Upper lobe of left lung (tissue), 6 donors: ENCODE measurements around the gene CCDC136. TPM values are rescaled to one million over a fixed set of nuclear protein-coding genes. Genes with fewer than 3 reads are reported as not detected.

Experiments
- ATAC-seq, 2 donors: fragments of 200-7000 bp; cut with Tn5 transposase; one replicate each; pipeline ENCODE4 v1.9.1; 2022; ENCODE audit warnings: mild to moderate bottlenecking in 2 of 2, moderate library complexity in 2 of 2; ENCODE audit not compliant: low FRiP score in 2 of 2
- DNase-seq, 2 donors: peaks; one replicate each; pipeline ENCODE4 v3.0.0-alpha.2; 2019 to 2020
- H3K27ac ChIP-seq, 4 donors: fragments of 200-600 bp; sonication (generic); one replicate each; pipeline ENCODE4 v1.5.1; 2016 to 2019
- H3K27me3 ChIP-seq, 4 donors: fragments of 200-600 bp; sonication (generic); one replicate each; pipeline ENCODE4 v1.5.1; 2017 to 2019
- H3K36me3 ChIP-seq, 4 donors: fragments of 200-600 bp; sonication (generic); one replicate each; pipeline ENCODE4 v1.5.1; 2016 to 2019
- H3K4me1 ChIP-seq, 4 donors: fragments of 200-600 bp; sonication (generic); one replicate each; pipeline ENCODE4 v1.5.1; 2018 to 2019
- H3K4me3 ChIP-seq, 4 donors: fragments of 200-600 bp; sonication (generic); one replicate each; pipeline ENCODE4 v1.5.1; 2017 to 2019; ENCODE audit warnings: mild to moderate bottlenecking in 2 of 4, moderate library complexity in 1 of 4
- H3K9me3 ChIP-seq, 4 donors: fragments of 200-600 bp; sonication (generic); one replicate each; pipeline ENCODE4 v1.5.1; 2018 to 2019
- CTCF ChIP-seq, 6 experiments: fragments of 450-650 bp in 4 of 6; fragments of 200-600 bp in 2 of 6; sonication (generic) in 2 of 6; IDR thresholded peaks; one replicate each; pipeline ENCODE4 v1.5.1; 2016 to 2019; ENCODE audit warnings: antibody characterized with exemption in 6 of 6
- EP300 ChIP-seq, 4 donors: sonication (generic); formaldehyde crosslinking; IDR thresholded peaks; one replicate each; pipeline ENCODE4 v1.5.1; 2017; ENCODE audit warnings: antibody characterized with exemption in 4 of 4, control low read depth in 2 of 4
- POLR2A ChIP-seq, 4 donors: fragments of 450-650 bp; IDR thresholded peaks; one replicate each; pipeline ENCODE4 v1.5.1; 2016 to 2017; ENCODE audit warnings: antibody characterized with exemption in 4 of 4, mild to moderate bottlenecking in 2 of 4
- POLR2AphosphoS5 ChIP-seq, 2 donors: sonication (generic); formaldehyde crosslinking; IDR thresholded peaks; one replicate each; pipeline ENCODE4 v1.5.1; 2017; ENCODE audit warnings: antibody characterized with exemption in 2 of 2
- WGBS, 2 donors: methylation state at CpG; one replicate each; pipeline ENCODE4 v1.1.5; 2017 to 2018; 5-methylcytosine and 5-hydroxymethylcytosine counted together
- total RNA-seq, 6 donors: library from RNA; depleted of rRNA in 4 of 6; stranded (reverse); fragments of >200 nt in 4 of 6; gene quantifications; one replicate each; pipeline versions ENCODE4 v1.1.0 to v1.2.1, GENCODE V29; 2016 to 2021
- donor health status: DM: no; HTN: no; CAD: no; lungs with moderate emphysema.
- donor health status: DM: no; HTN: yes; CAD: no; lungs with severe emphysema.

Gene CCDC136
- total RNA-seq, 6 donors from 2014 or later, result 0.46 to 7.2 (median 2.2) TPM

GRCh38 chr7:128770233-128770632 lies 21.5 kb upstream of the CCDC136 start:
- peak in 1 of 2 donors; percentile 35 for DNase-seq
- peak; percentile 29 to 76 for ATAC-seq
- H3K4me3 ChIP-seq, result no peak overlapping the region
- WGBS, 2 donors, result 40 to 41% methylated on average over 2 of the region's 2 CpGs
- TF ChIP-seq POLR2AphosphoS5 (IDR thresholded peaks at IDR 0.05), result no peak
- no peak for TF ChIP-seq POLR2A (IDR thresholded peaks at IDR 0.05)
- TF ChIP-seq EP300 (IDR thresholded peaks at IDR 0.05), result no peak
- TF ChIP-seq CTCF (IDR thresholded peaks at IDR 0.05), result no peak
- H3K4me1 ChIP-seq, result peaks cover 0 to 4% (median 0%) of the 10 kb centered on the region in 4 donors
- no peaks in the 10 kb centered on the region for H3K27me3 ChIP-seq
- no peaks in the 10 kb centered on the region for H3K9me3 ChIP-seq
- H3K36me3 ChIP-seq, result peaks cover 0 to 85% (median 25%) of the 10 kb centered on the region in 4 donors
- no peak overlapping the region for H3K27ac ChIP-seq

- TF ChIP-seq POLR2A (IDR thresholded peaks at IDR 0.05), result no peak
- no peak for ATAC-seq
- H3K36me3 ChIP-seq, result peaks cover 0 to 52% (median 13%) of the 10 kb centered on the region in 4 donors
- no peak for DNase-seq
- H3K27me3 ChIP-seq, result no peaks in the 10 kb centered on the region
- WGBS, 2 donors, result 98% methylated on average over 12 of the region's 12 CpGs
- H3K27ac ChIP-seq, result no peak overlapping the region
- H3K4me3 ChIP-seq, result no peak overlapping the region
- H3K4me1 ChIP-seq, result peaks cover 0 to 4% (median 0%) of the 10 kb centered on the region in 4 donors
- peaks cover 0 to 5% (median 2%) of the 10 kb centered on the region in 4 donors for H3K9me3 ChIP-seq
Measured at GRCh38 chr7:128773604-128774003, 18.2 kb upstream of the CCDC136 start.

GRCh38 chr7:128774029-128774689 lies 17.6 kb upstream of the CCDC136 start:
- no peak for ATAC-seq
- WGBS, 2 donors, result 93 to 98% methylated on average over 13 of the region's 13 CpGs
- peaks cover 0 to 46% (median 9%) of the 10 kb centered on the region in 4 donors for H3K36me3 ChIP-seq

GRCh38 chr7:128774921-128775320 lies 16.8 kb upstream of the CCDC136 start:
- H3K36me3 ChIP-seq, result peaks cover 0 to 38% (median 7%) of the 10 kb centered on the region in 4 donors
- H3K9me3 ChIP-seq, result peaks cover 0 to 5% (median 2%) of the 10 kb centered on the region in 4 donors
- no peak overlapping the region for H3K4me3 ChIP-seq
- TF ChIP-seq POLR2A (IDR thresholded peaks at IDR 0.05), result no peak
- TF ChIP-seq POLR2AphosphoS5 (IDR thresholded peaks at IDR 0.05), result no peak
- no peak for TF ChIP-seq CTCF (IDR thresholded peaks at IDR 0.05)
- no peak for TF ChIP-seq EP300 (IDR thresholded peaks at IDR 0.05)
- DNase-seq (no peak), ATAC-seq (no peak)
- 95 to 97% methylated on average over 7 of the region's 7 CpGs for WGBS, 2 donors
- H3K27ac ChIP-seq, result no peak overlapping the region
- H3K27me3 ChIP-seq, result no peaks in the 10 kb centered on the region
- H3K4me1 ChIP-seq, result peaks cover 0 to 1% (median 0%) of the 10 kb centered on the region in 4 donors

More at GRCh38 chr7:128774029-128774689, 17.6 kb upstream of the CCDC136 start:
- no peak overlapping the region for H3K4me3 ChIP-seq
- H3K27ac ChIP-seq, result no peak overlapping the region
- H3K27me3 ChIP-seq, result no peaks in the 10 kb centered on the region
- DNase-seq, result no peak
- TF ChIP-seq POLR2AphosphoS5 (IDR thresholded peaks at IDR 0.05) (no peak), POLR2A (IDR thresholded peaks at IDR 0.05) (no peak), CTCF (IDR thresholded peaks at IDR 0.05) (no peak), EP300 (IDR thresholded peaks at IDR 0.05) (no peak)
- peaks cover 0 to 5% (median 2%) of the 10 kb centered on the region in 4 donors for H3K9me3 ChIP-seq
- H3K4me1 ChIP-seq, result peaks cover 0 to 4% (median 0%) of the 10 kb centered on the region in 4 donors

- peaks cover 0 to 5% (median 2%) of the 10 kb centered on the region in 4 donors for H3K9me3 ChIP-seq
- H3K4me3 ChIP-seq, result no peak within 1 kb of the TSS
- DNase-seq (no peak), ATAC-seq (no peak)
- peaks cover 0 to 28% (median 7%) of the 10 kb centered on the region in 4 donors for H3K36me3 ChIP-seq
- WGBS, 2 donors, result 94 to 96% methylated on average over 4 of the region's 4 CpGs
- no peaks in the 10 kb centered on the region for H3K4me1 ChIP-seq
- no peak within 1 kb of the TSS for H3K27ac ChIP-seq
- TF ChIP-seq POLR2AphosphoS5 (IDR thresholded peaks at IDR 0.05) (no peak), CTCF (IDR thresholded peaks at IDR 0.05) (no peak), POLR2A (IDR thresholded peaks at IDR 0.05) (no peak), EP300 (IDR thresholded peaks at IDR 0.05) (no peak)
- H3K27me3 ChIP-seq, result no peaks in the 10 kb centered on the region
Measured at GRCh38 chr7:128775744-128776474, 15.9 kb upstream of the CCDC136 start, which contains the start of gene OPN1SW. Gene OPN1SW (minus strand): TSS chr7:128775794. CDS start chr7:128775781, 13 bp downstream.
